H1 (cell line): ENCODE results near the gene MAN1C1. TPM values are rescaled to one million over a fixed set of nuclear protein-coding genes. Genes with fewer than 3 reads are reported as not detected.

Source experiments
- ASH2L ChIP-seq: fragments of 200-600, 300-600 bp; sonication (generic); IDR thresholded peaks from one replicate; pipeline ENCODE4 v1.7.1; 2017; ENCODE audit warnings: low read length
- BCL11A ChIP-seq, 2 experiments: IDR thresholded peaks; one replicate each; pipeline ENCODE4 v1.6.1; 2011; ENCODE audit warnings: low read depth in 2 of 2, low read length in 2 of 2, mild to moderate bottlenecking in 2 of 2
- BRCA1 ChIP-seq: IDR thresholded peaks from 2 replicates; pipeline ENCODE4 v1.6.1; 2012; ENCODE audit warnings: low read depth, low read length, improper control_type of control experiment
- CBX8 ChIP-seq: fragments of 300-800, 300-1000 bp; sonication (generic); IDR thresholded peaks from 2 replicates; pipeline ENCODE4 v1.7.1; 2016; ENCODE audit warnings: low read depth, low read length, borderline replicate concordance
- CEBPB ChIP-seq: IDR thresholded peaks from 2 replicates; pipeline ENCODE4 v1.6.1; 2012; ENCODE audit warnings: low read depth, low read length
- CHD2 ChIP-seq: IDR thresholded peaks from 2 replicates; pipeline ENCODE4 v1.6.1; 2012; ENCODE audit warnings: low read length, improper control_type of control experiment
- CREB1 ChIP-seq: IDR thresholded peaks from 2 replicates; pipeline ENCODE4 v1.6.1; 2012; ENCODE audit warnings: inconsistent platforms
- CTCF ChIP-seq, 3 experiments: IDR thresholded peaks; 1 replicate in 2 of 3; 2 replicates in 1 of 3; pipeline versions ENCODE4 v1.5.1 to v1.6.1; 2011; ENCODE audit warnings: low read length in 3 of 3, mild to moderate bottlenecking in 3 of 3, inconsistent platforms in 2 of 3, low read depth in 1 of 3, moderate library complexity in 1 of 3; ENCODE audit not compliant: insufficient read depth in 1 of 3; ENCODE audit errors: control extremely low read depth in 1 of 3
- GABPA ChIP-seq: IDR thresholded peaks from 2 replicates; pipeline ENCODE4 v1.6.1; 2011; ENCODE audit warnings: mild to moderate bottlenecking, low read length, moderate library complexity, borderline replicate concordance; ENCODE audit not compliant: insufficient read depth
- KDM4A ChIP-seq: IDR thresholded peaks from one replicate; pipeline ENCODE4 v1.7.1; 2012; ENCODE audit warnings: low read depth, mild to moderate bottlenecking, moderate library complexity, low read length, inconsistent platforms; ENCODE audit not compliant: severe bottlenecking
- MAFK ChIP-seq: IDR thresholded peaks from 2 replicates; pipeline ENCODE4 v1.6.1; 2012; ENCODE audit warnings: low read depth, mild to moderate bottlenecking, improper control_type of control experiment, low read length
- MAX ChIP-seq: IDR thresholded peaks from 2 replicates; pipeline ENCODE4 v1.6.1; 2012; ENCODE audit warnings: inconsistent platforms
- POLR2A ChIP-seq, 2 experiments: IDR thresholded peaks; 1 replicate in 1 of 2; 2 replicates in 1 of 2; pipeline ENCODE4 v1.6.1; 2011; ENCODE audit warnings: low read depth in 2 of 2, low read length in 2 of 2, mild to moderate bottlenecking in 2 of 2; ENCODE audit errors: control extremely low read depth in 1 of 2
- RAD21 ChIP-seq, 2 experiments: IDR thresholded peaks in 1 of 2; conservative IDR thresholded peaks in 1 of 2; 2 replicates each; pipeline ENCODE4 v1.6.1; 2011; ENCODE audit warnings: low read depth in 2 of 2, low read length in 2 of 2, improper control_type of control experiment in 1 of 2, inconsistent platforms in 1 of 2, mild to moderate bottlenecking in 1 of 2, moderate library complexity in 1 of 2
- RBBP5 ChIP-seq: IDR thresholded peaks from 2 replicates; pipeline ENCODE4 v1.7.1; 2012; ENCODE audit warnings: low read depth, mild to moderate bottlenecking, inconsistent platforms, low read length, moderate library complexity, borderline replicate concordance
- RNF2 ChIP-seq: fragments of 200-900, 300-1000 bp; sonication (generic); IDR thresholded peaks from 2 replicates; pipeline ENCODE4 v1.7.1; 2016; ENCODE audit warnings: borderline replicate concordance, low read depth, mild to moderate bottlenecking, antibody characterized with exemption, low read length; ENCODE audit not compliant: poor library complexity, severe bottlenecking; ENCODE audit errors: missing control alignments
- RXRA ChIP-seq: IDR thresholded peaks from 2 replicates; pipeline ENCODE4 v1.6.1; 2011; ENCODE audit warnings: low read depth, mild to moderate bottlenecking, low read length, moderate library complexity; ENCODE audit not compliant: insufficient read depth
- SAP30 ChIP-seq: fragments of 300-600 bp; sonication (generic); IDR thresholded peaks from 2 replicates; pipeline ENCODE4 v1.7.1; 2012; ENCODE audit warnings: low read length, moderate library complexity, mild to moderate bottlenecking, inconsistent platforms; ENCODE audit not compliant: insufficient read depth, insufficient replicate concordance
- SIRT6 ChIP-seq: IDR thresholded peaks from one replicate; pipeline ENCODE4 v1.7.1; 2012; ENCODE audit warnings: low read length, inconsistent platforms
- SIX5 ChIP-seq: IDR thresholded peaks from 2 replicates; pipeline ENCODE4 v1.6.1; 2011; ENCODE audit warnings: mild to moderate bottlenecking, low read depth, low read length
- SP4 ChIP-seq: IDR thresholded peaks from 2 replicates; pipeline ENCODE4 v1.6.1; 2012; ENCODE audit warnings: low read length, inconsistent platforms
- TAF7 ChIP-seq: optimal IDR thresholded peaks from 2 replicates; pipeline ENCODE3; 2011; ENCODE audit warnings: low read depth, mild to moderate bottlenecking, inconsistent platforms, low read length, moderate library complexity, borderline replicate concordance
- polyA plus RNA-seq, 7 experiments: library from polyadenylated mRNA; depleted of rRNA in 3 of 7; stranded (reverse) in 5 of 7; unstranded in 2 of 7; fragments of >200 nt in 5 of 7; fragments of 200-250 nt in 2 of 7; gene quantifications; 1 replicate in 5 of 7; 2 replicates in 1 of 7; 4 replicates in 1 of 7; pipeline versions ENCODE4 v1.2.1 to v1.2.3, GENCODE V29; 2011 to 2013; ENCODE audit warnings: missing spikeins in 2 of 7, mixed read lengths in 2 of 7
- total RNA-seq: library from RNA; stranded (reverse); fragmentation: NEBNext Ultra II Directional; extraction: Animal tissue kit (Norgen Biotek cat#: 25700); gene quantifications from 2 replicates; pipeline ENCODE4 v1.2.1, GENCODE V29; 2021

MAN1C1 gene
- total and polyA plus RNA-seq, 2 of the 8 experiments (the other 6 are each of a cell fraction or from before 2014, with no cell fraction given): 7.8 to 15.2 TPM

GRCh38 chr1:25819491-25820246 lies 203.1 kb downstream of the MAN1C1 start, which contains the start of gene MTFR1L (continued):
- TF ChIP-seq GABPA (peak; percentile 76; the same call in 1 of the 2 replicates), BRCA1 (peak; percentile 85), TAF7 (no peak), BCL11A (IDR thresholded peaks at IDR 0.05; ENCODE audit: low read depth in 2 of 2, low read length in 2 of 2) (no peak), SIRT6 (no peak), RBBP5 (0 out of 2 replicates have a peak, but pooled peaks have one; percentile 58), SP4 (no peak), RXRA (no peak), POLR2A (IDR thresholded peaks at IDR 0.05; ENCODE audit: control extremely low read depth in 1 of 2, low read depth in 2 of 2, low read length in 2 of 2) (peak; percentile 36 to 81), CHD2 (peak; percentile 97), CREB1 (0 out of 2 replicates have a peak, but pooled peaks have one; percentile 11), CEBPB (no peak), KDM4A (peak; percentile 97), MAFK (no peak), SIX5 (no peak), RAD21 (IDR thresholded peaks at IDR 0.05 in 1 of 2, conservative IDR thresholded peaks at IDR 0.05 in 1 of 2; ENCODE audit: low read depth in 2 of 2, low read length in 2 of 2) (no peak), CBX8 (no peak), RNF2 (no peak), ASH2L (peak; percentile 49), CTCF (IDR thresholded peaks at IDR 0.05; ENCODE audit: control extremely low read depth in 1 of 3, insufficient read depth in 1 of 3, low read depth in 1 of 3, low read length in 3 of 3) (no peak), SAP30 (no peak), MAX (peak; percentile 44)
